SK-N-SH (cell line): ENCODE measurements around the gene FOXR1.

Experiments
- CTCF ChIP-seq: fragments of 200-600 bp; sonication (generic); IDR thresholded peaks from 2 replicates; pipeline ENCODE4 v1.6.1; 2017; ENCODE audit warnings: antibody characterized with exemption, mild to moderate bottlenecking, moderate library complexity
- TAF1 ChIP-seq: IDR thresholded peaks from 2 replicates; pipeline ENCODE4 v1.6.1; 2012; ENCODE audit warnings: low read depth, mild to moderate bottlenecking, low read length, moderate library complexity, borderline replicate concordance

DNA sequence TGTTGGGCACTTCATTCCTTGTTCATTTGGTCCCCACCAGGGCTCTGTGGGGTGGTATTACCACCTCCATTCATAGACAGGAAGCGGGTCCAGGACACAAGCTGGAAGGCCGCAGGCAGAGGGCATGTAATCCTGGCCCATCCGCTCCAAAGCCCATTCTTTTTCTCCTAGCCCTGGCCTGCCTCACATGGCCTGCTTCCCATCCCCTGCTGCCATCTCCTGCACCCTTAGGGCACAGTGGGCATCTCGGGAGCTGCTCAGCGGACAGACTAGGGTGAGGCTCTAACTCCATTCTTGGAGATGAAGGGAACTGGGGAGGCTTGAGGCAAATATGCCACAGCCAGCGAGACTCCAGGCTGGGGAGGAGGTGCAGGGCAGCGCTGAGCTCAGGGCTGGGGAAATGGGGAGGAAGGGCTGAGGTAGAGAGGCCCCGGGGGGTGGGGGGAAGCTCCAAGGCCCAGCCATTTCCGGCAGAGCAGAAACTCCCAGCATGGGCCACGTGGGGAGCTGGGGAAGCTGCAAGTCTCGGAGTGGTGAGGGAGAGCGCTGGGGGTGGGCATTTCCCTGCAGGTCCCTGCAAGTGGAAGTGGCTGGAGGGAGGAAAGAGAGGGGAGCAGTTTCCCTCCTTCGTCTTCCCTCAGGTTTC is 31.5 kb upstream of the FOXR1 start:
- no peak for TF ChIP-seq CTCF
- no peak for TF ChIP-seq TAF1
